ENCODE measurements around the gene SLC35A5. TPM values are rescaled to one million over a fixed set of nuclear protein-coding genes. Genes with fewer than 3 reads are reported as not detected.
"Not testable (repeated sequence)": the region's sequence is repeated elsewhere in the genome, so short reads cannot be mapped to it uniquely, and the experiment has no call there.

Gene SLC35A5
- total and polyA plus RNA-seq, 2 experiments from 2014 or later: 48.6 to 53.0 TPM

DNA sequence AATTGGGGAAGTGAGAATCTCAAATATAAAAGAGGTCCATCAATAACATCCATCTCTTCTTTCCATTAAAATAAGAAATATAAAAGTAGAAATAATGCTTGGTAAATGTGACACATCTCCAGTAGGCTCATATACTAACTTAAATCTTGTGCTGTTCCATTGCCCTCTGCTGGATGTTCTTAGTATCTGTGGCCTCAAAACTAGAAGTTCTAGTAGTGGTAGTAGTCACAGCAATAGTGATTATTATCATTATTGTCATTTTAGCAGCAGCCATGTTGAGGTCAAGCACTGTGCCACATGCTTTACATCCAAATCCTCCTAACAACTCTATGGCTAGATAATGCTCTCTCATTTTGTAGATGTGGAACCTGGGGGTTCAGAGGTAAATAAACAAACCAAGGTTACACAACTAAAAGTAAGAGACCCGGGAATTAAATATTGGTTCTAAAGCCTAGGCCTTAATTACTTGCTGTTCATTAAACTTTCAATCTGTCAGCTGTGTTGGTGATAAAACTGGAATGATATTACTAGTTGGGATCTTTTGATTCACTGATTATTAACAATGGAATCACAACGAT, 42.3 kb upstream of the SLC35A5 start:
- Histone ChIP-seq H3K27ac (no peak overlapping the region), H3K4me1 (ENCODE audit: insufficient read depth) (no peaks in the 10 kb centered on the region), H3K79me2 (ENCODE audit: insufficient read depth) (no peaks in the 10 kb centered on the region), H2AFZ (0 out of 2 replicates have a peak overlapping the region, but pooled peaks have one; percentile 27), H3K4me3 (no peak overlapping the region), H3K9me3 (ENCODE audit: low read depth) (no peaks in the 10 kb centered on the region), H4K20me1 (ENCODE audit: insufficient read depth) (no peaks in the 10 kb centered on the region), H3K9me2 (ENCODE audit: insufficient read depth) (no peaks in the 10 kb centered on the region), H3K4me2 (ENCODE audit: unreplicated experiment) (no peak overlapping the region), H3K36me3 (ENCODE audit: low read depth) (no peaks in the 10 kb centered on the region), H3K9ac (no peak overlapping the region), H3F3A (ENCODE audit: insufficient read depth) (peaks cover 7% of the 10 kb centered on the region; the same call in 1 of the 2 replicates), H3K27me3 (replicated peaks; ENCODE audit: insufficient read depth) (no peaks in the 10 kb centered on the region)
- in situ Hi-C loops (cut with MboI): loop anchor here (10.0 to 25.0 kb wide), 2 partner anchors 185 to 382 kb away; partner anchors contain the start of genes CD200 and GCSAM
- DNase-seq: peak; percentile 79
- TF ChIP-seq EZH2 (IDR thresholded peaks at IDR 0.05; ENCODE audit: insufficient read depth, poor library complexity, severe bottlenecking) (no peak), EZH2phosphoT487 (IDR thresholded peaks at IDR 0.05; ENCODE audit: insufficient read depth, low read depth) (no peak)
- 35 to 37% methylated on average over 2 of the region's 2 CpGs for WGBS, 2 experiments (ENCODE audit: low coverage in 1 of 2, low lambda C conversion rate in 2 of 2, missing lambda C conversion rate in 2 of 2)

GRCh38 chr3:112524127-112524526, 37.7 kb upstream of the SLC35A5 start:
- H3K4me2 ChIP-seq (ENCODE audit: unreplicated experiment); H3K27me3 ChIP-seq (replicated peaks; ENCODE audit: insufficient read depth); H3K9me2 ChIP-seq (ENCODE audit: insufficient read depth); H3K4me1 ChIP-seq (ENCODE audit: insufficient read depth); H3K9me3 ChIP-seq (ENCODE audit: low read depth); H3K79me2 ChIP-seq (ENCODE audit: insufficient read depth); H3F3A ChIP-seq (ENCODE audit: insufficient read depth); H3K4me3 ChIP-seq; H3K36me3 ChIP-seq (ENCODE audit: low read depth); H2AFZ ChIP-seq; H4K20me1 ChIP-seq (ENCODE audit: insufficient read depth); H3K9ac ChIP-seq; DNase-seq; H3K27ac ChIP-seq: not testable (repeated sequence)
- WGBS, 2 experiments (ENCODE audit: low coverage in 1 of 2, low lambda C conversion rate in 2 of 2, missing lambda C conversion rate in 2 of 2): 91 to 96% methylated on average over 6 of the region's 6 CpGs
- in situ Hi-C loops (cut with MboI): loop anchor here (25.0 kb wide), 1 partner anchor 387 kb away; the partner anchor contains the start of gene GCSAM

GRCh38 chr3:112530573-112530972, 31.3 kb upstream of the SLC35A5 start:
- Histone ChIP-seq H3K79me2 (ENCODE audit: insufficient read depth) (no peaks in the 10 kb centered on the region), H3K4me1 (ENCODE audit: insufficient read depth) (no peaks in the 10 kb centered on the region), H3K27ac (no peak overlapping the region), H3K9ac (no peak overlapping the region), H3K36me3 (ENCODE audit: low read depth) (peaks cover 25% of the 10 kb centered on the region), H2AFZ (no peak overlapping the region), H3K4me2 (ENCODE audit: unreplicated experiment) (no peak overlapping the region), H3K9me3 (ENCODE audit: low read depth) (no peaks in the 10 kb centered on the region), H3K4me3 (no peak overlapping the region), H3F3A (ENCODE audit: insufficient read depth) (0 out of 2 replicates have a peak, but pooled peaks cover 23% of the 10 kb centered on the region), H3K9me2 (ENCODE audit: insufficient read depth) (no peaks in the 10 kb centered on the region), H3K27me3 (replicated peaks; ENCODE audit: insufficient read depth) (no peaks in the 10 kb centered on the region), H4K20me1 (ENCODE audit: insufficient read depth) (no peaks in the 10 kb centered on the region)
- in situ Hi-C loops (cut with MboI): no loop called here
- DNase-seq: no peak
- WGBS, 2 experiments (ENCODE audit: low coverage in 1 of 2, low lambda C conversion rate in 2 of 2, missing lambda C conversion rate in 2 of 2): 93 to 97% methylated on average over 3 of the region's 3 CpGs
- TF ChIP-seq EZH2 (IDR thresholded peaks at IDR 0.05; ENCODE audit: insufficient read depth, poor library complexity, severe bottlenecking) (no peak), EZH2phosphoT487 (IDR thresholded peaks at IDR 0.05; ENCODE audit: insufficient read depth, low read depth) (no peak)

DNA sequence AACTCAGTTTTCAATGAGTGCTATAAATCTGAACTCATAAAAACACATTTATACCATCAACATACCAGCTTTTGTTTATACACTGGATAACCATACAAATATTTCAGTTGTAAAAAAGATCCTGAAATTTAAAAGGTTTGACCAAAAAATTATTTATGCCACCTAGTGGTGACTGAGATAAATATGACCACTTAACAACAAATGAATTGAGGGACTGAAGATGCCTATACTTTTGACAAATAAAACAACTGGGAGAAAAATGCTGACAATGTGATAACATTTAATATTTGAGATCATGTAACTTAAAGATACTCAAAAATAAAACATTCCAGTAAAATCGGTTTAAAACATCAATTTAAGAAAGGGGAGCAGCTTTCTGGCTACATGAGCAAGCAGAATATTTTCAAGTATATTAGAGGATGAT, 30.5 kb upstream of the SLC35A5 start:
- Histone ChIP-seq H3K4me1 (ENCODE audit: insufficient read depth) (no peaks in the 10 kb centered on the region), H2AFZ (no peak overlapping the region), H3K36me3 (ENCODE audit: low read depth) (peaks cover 28% of the 10 kb centered on the region), H3K4me3 (no peak overlapping the region), H3K27ac (no peak overlapping the region), H3K4me2 (ENCODE audit: unreplicated experiment) (no peak overlapping the region), H3K79me2 (ENCODE audit: insufficient read depth) (no peaks in the 10 kb centered on the region), H3F3A (ENCODE audit: insufficient read depth) (0 out of 2 replicates have a peak, but pooled peaks cover 23% of the 10 kb centered on the region), H3K9ac (no peak overlapping the region), H3K9me2 (ENCODE audit: insufficient read depth) (no peaks in the 10 kb centered on the region), H4K20me1 (ENCODE audit: insufficient read depth) (no peaks in the 10 kb centered on the region), H3K27me3 (replicated peaks; ENCODE audit: insufficient read depth) (no peaks in the 10 kb centered on the region), H3K9me3 (ENCODE audit: low read depth) (no peaks in the 10 kb centered on the region)
- no peak for TF ChIP-seq EZH2phosphoT487 (IDR thresholded peaks at IDR 0.05; ENCODE audit: insufficient read depth, low read depth)
- TF ChIP-seq EZH2 (IDR thresholded peaks at IDR 0.05; ENCODE audit: insufficient read depth, poor library complexity, severe bottlenecking): no peak
- DNase-seq: peak; percentile 56
- in situ Hi-C loops (cut with MboI): no loop called here
- WGBS, 2 experiments (ENCODE audit: low coverage in 1 of 2, low lambda C conversion rate in 2 of 2, missing lambda C conversion rate in 2 of 2): 0% methylated on average over 1 of the region's 1 CpG
